Activated CD8-positive, alpha-beta memory T cell treated with anti-CD3 and anti-CD28 coated beads for 36 hours (primary cell): ENCODE measurements around the gene LPAR4. TPM values are rescaled to one million over a fixed set of nuclear protein-coding genes. Genes with fewer than 3 reads are reported as not detected.
"Not testable (repeated sequence)": the region's sequence is repeated elsewhere in the genome, so short reads cannot be mapped to it uniquely, and the experiment has no call there.

ENCODE experiments used
- CTCF ChIA-PET: fragments of 350-600 bp; sonication (Branson Sonifier 250); formaldehyde crosslinking; loops from one replicate; lab custom pipeline; 2021; ENCODE audit warnings: antibody characterized with exemption; lab: Charles Lee
- POLR2A ChIA-PET: fragments of 350-600 bp; sonication (Branson Sonifier 250); formaldehyde crosslinking; loops from one replicate; lab custom pipeline; 2021; ENCODE audit warnings: antibody characterized with exemption; lab: Charles Lee
- total RNA-seq, 2 experiments: library from RNA; stranded (reverse); gene quantifications; one replicate each; pipeline ENCODE4 v1.2.3, GENCODE V29; 2021

Gene LPAR4
- total RNA-seq = under 1 TPM in 1 of 2 experiments, not detected in 1; 0.06 TPM

GRCh38 chrX:78747489-78747888 lies at the start of gene LPAR4:
TSS of gene LPAR4 (plus strand) at chrX:78747720. CDS start at chrX:78754870, 7,150 bp downstream.
- CTCF ChIA-PET = interaction anchor here (0.7 kb wide), 1 partner anchor 187 kb away, joined by 3 read pairs; no protein-coding TSS in a partner anchor

GRCh38 chrX:78706071-78706470 lies 41.4 kb upstream of the LPAR4 start:
- ChIA-PET POLR2A (no interaction called here), CTCF (no interaction called here)

More at GRCh38 chrX:78747489-78747888, at the start of gene LPAR4:
- POLR2A ChIA-PET = no interaction called here

GRCh38 chrX:78708262-78708661 lies 39.3 kb upstream of the LPAR4 start:
- ChIA-PET POLR2A (no interaction called here), CTCF (no interaction called here)

- POLR2A ChIA-PET = no interaction called here
- CTCF ChIA-PET = no interaction called here
These were observed 38.7 kb upstream of the LPAR4 start for GRCh38 chrX:78708816-78709215.

GRCh38 chrX:78710171-78710570 lies 37.3 kb upstream of the LPAR4 start:
- ChIA-PET POLR2A (no interaction called here), CTCF (no interaction called here)

GRCh38 chrX:78712336-78712735 lies 35.2 kb upstream of the LPAR4 start:
- POLR2A ChIA-PET = no interaction called here
- CTCF ChIA-PET = no interaction called here

- POLR2A ChIA-PET = no interaction called here
- CTCF ChIA-PET = no interaction called here
These were observed 22.2 kb upstream of the LPAR4 start for GRCh38 chrX:78725287-78725686.

- ChIA-PET POLR2A (no interaction called here), CTCF (no interaction called here)
These were observed 1.0 kb upstream of the LPAR4 start for GRCh38 chrX:78746496-78746895.

- ChIA-PET POLR2A (no interaction called here), CTCF (interaction anchor here (0.6 to 0.7 kb wide), 2 partner anchors 17 to 187 kb away, joined by 3 read pairs; no protein-coding TSS in a partner anchor)
These were observed 451 bp downstream of the LPAR4 start for GRCh38 chrX:78747971-78748370.

GRCh38 chrX:78748846-78749245 lies 1.3 kb downstream of the LPAR4 start:
- ChIA-PET CTCF (no interaction called here), POLR2A (no interaction called here)

- CTCF ChIA-PET = no interaction called here
- POLR2A ChIA-PET = no interaction called here
These were observed 6.1 kb downstream of the LPAR4 start for GRCh38 chrX:78753571-78753970.

GRCh38 chrX:78754917-78755316 lies 7.4 kb downstream of the LPAR4 start:
- ChIA-PET POLR2A (no interaction called here), CTCF (no interaction called here)

- ChIA-PET CTCF (no interaction called here), POLR2A (no interaction called here)
These were observed 11.6 kb downstream of the LPAR4 start for GRCh38 chrX:78759081-78759480.

GRCh38 chrX:78769101-78769755 lies 21.7 kb downstream of the LPAR4 start:
- POLR2A ChIA-PET = no interaction called here
- CTCF ChIA-PET = no interaction called here

GRCh38 chrX:78769946-78770345 lies 22.4 kb downstream of the LPAR4 start:
- POLR2A ChIA-PET = no interaction called here
- CTCF ChIA-PET = no interaction called here

GRCh38 chrX:78796916-78797315 lies 49.4 kb downstream of the LPAR4 start:
- ChIA-PET CTCF (no interaction called here), POLR2A (no interaction called here)

- ChIA-PET CTCF (no interaction called here), POLR2A (no interaction called here)
These were observed 52.6 kb downstream of the LPAR4 start for GRCh38 chrX:78800114-78800513.

- CTCF ChIA-PET = no interaction called here
- POLR2A ChIA-PET = no interaction called here
These were observed 53.2 kb downstream of the LPAR4 start for GRCh38 chrX:78800694-78801093.

GRCh38 chrX:78801522-78801921 lies 54.0 kb downstream of the LPAR4 start:
- ChIA-PET POLR2A (no interaction called here), CTCF (no interaction called here)

GRCh38 chrX:78802526-78802925 lies 55.0 kb downstream of the LPAR4 start:
- CTCF ChIA-PET = not testable (repeated sequence)

More at GRCh38 chrX:78802526-78802925, 55.0 kb downstream of the LPAR4 start:
- POLR2A ChIA-PET = not testable (repeated sequence)
